B cell (primary cell): ENCODE measurements around the gene MOB3B.

ENCODE experiments used
- EZH2 ChIP-seq: IDR thresholded peaks from 2 replicates; pipeline ENCODE4 v1.6.1; 2012; ENCODE audit warnings: borderline replicate concordance, low read depth, mild to moderate bottlenecking, moderate library complexity, low read length; ENCODE audit not compliant: insufficient read depth, poor library complexity, severe bottlenecking
- TF ChIP-seq, protein P1 (sequence below): fragments of 200-600 bp; IDR thresholded peaks from one replicate; pipeline ENCODE4 v1.8.0; 2022; ENCODE audit warnings: antibody characterized with exemption, mild to moderate bottlenecking

DNA sequence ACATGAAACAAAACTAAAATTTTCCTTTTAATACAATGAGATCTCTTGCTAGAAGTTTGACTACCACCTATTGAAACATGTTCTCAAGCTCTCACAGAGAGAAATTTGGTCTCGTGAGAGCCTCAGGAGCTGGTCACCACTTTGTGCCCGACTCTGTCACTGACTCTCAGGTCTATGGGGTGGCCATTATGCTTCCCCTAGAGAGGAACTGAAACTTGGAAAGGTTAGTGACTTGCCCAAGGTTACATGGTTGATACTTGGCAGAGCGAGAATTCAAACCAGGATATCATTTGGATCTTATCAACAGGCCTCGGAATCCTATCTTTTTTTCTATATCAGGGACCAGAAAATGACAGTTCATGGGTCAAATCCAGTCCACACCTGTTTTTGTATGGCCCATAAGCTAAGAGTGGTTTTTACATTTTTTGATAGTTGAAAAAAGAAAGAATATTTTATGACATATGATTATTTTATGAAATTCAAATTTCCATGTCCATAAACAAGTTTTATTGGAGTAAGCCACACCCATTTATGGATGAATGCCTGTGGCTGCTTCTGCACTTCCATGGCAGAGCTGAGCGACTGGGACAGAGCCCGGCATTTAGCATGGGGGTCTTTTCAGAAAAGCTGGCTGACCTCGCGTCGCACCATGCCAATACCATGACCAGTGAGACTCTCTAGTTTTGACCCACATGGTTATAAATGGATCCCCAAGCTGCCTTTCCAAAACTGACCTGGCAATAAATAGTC lies 187.9 kb downstream of the MOB3B start:
- TF ChIP-seq, protein P1, sequence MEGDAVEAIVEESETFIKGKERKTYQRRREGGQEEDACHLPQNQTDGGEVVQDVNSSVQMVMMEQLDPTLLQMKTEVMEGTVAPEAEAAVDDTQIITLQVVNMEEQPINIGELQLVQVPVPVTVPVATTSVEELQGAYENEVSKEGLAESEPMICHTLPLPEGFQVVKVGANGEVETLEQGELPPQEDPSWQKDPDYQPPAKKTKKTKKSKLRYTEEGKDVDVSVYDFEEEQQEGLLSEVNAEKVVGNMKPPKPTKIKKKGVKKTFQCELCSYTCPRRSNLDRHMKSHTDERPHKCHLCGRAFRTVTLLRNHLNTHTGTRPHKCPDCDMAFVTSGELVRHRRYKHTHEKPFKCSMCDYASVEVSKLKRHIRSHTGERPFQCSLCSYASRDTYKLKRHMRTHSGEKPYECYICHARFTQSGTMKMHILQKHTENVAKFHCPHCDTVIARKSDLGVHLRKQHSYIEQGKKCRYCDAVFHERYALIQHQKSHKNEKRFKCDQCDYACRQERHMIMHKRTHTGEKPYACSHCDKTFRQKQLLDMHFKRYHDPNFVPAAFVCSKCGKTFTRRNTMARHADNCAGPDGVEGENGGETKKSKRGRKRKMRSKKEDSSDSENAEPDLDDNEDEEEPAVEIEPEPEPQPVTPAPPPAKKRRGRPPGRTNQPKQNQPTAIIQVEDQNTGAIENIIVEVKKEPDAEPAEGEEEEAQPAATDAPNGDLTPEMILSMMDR = no peak
- no peak for TF ChIP-seq EZH2
